ENCODE measurements around the gene TMEM108. TPM values are rescaled to one million over a fixed set of nuclear protein-coding genes. Genes with fewer than 3 reads are reported as not detected.
A peak's percentile ranks its signal among the peaks of the same experiment; 100 is the strongest.

Gene TMEM108
- total RNA-seq, 1 donor from 2014 or later = 0.07 TPM

- Mint-ChIP-seq H3K27ac (no peak overlapping the region), H3K4me3 (ENCODE audit: low read depth) (peak overlapping the region; percentile 41), H3K27me3 (ENCODE audit: low read depth) (peaks cover 47% of the 10 kb centered on the region), H3K36me3 (ENCODE audit: low read depth) (no peaks in the 10 kb centered on the region), H3K9me3 (no peaks in the 10 kb centered on the region), H3K4me1 (ENCODE audit: low read depth) (peaks cover 2% of the 10 kb centered on the region)
- intact Hi-C loops (cut with micrococcal nuclease) = no loop called here
- DNase-seq (ENCODE audit: low spot score) = no peak
Measured at GRCh38 chr3:133037436-133037835, 755 bp upstream of the TMEM108 start.

- intact Hi-C loops (cut with micrococcal nuclease) = no loop called here
- H3K27ac Mint-ChIP-seq = no peak overlapping the region
- peak overlapping the region; percentile 45 for H3K4me3 Mint-ChIP-seq (ENCODE audit: low read depth)
- no peak for DNase-seq (ENCODE audit: low spot score)
- H3K36me3 Mint-ChIP-seq (ENCODE audit: low read depth) = no peaks in the 10 kb centered on the region
- peaks cover 2% of the 10 kb centered on the region for H3K4me1 Mint-ChIP-seq (ENCODE audit: low read depth)
- no peaks in the 10 kb centered on the region for H3K9me3 Mint-ChIP-seq
- H3K27me3 Mint-ChIP-seq (ENCODE audit: low read depth) = peaks cover 47% of the 10 kb centered on the region
Measured at GRCh38 chr3:133038731-133039375, 662 bp downstream of the TMEM108 start.

- Mint-ChIP-seq H3K36me3 (ENCODE audit: low read depth) (no peaks in the 10 kb centered on the region), H3K4me3 (ENCODE audit: low read depth) (no peak overlapping the region), H3K9me3 (no peaks in the 10 kb centered on the region), H3K4me1 (ENCODE audit: low read depth) (peaks cover 2% of the 10 kb centered on the region), H3K27ac (no peak overlapping the region), H3K27me3 (ENCODE audit: low read depth) (peaks cover 37% of the 10 kb centered on the region)
- intact Hi-C loops (cut with micrococcal nuclease) = loop anchor here (1.0 to 10.0 kb wide), 3 partner anchors 316 to 382 kb away; partner anchors contain the start of gene NPHP3
- DNase-seq (ENCODE audit: low spot score) = no peak
Measured at GRCh38 chr3:133040696-133041523, 2.7 kb downstream of the TMEM108 start.

- H3K27me3 Mint-ChIP-seq (ENCODE audit: low read depth) = peaks cover 31% of the 10 kb centered on the region
Measured at GRCh38 chr3:133041524-133041829, 3.3 kb downstream of the TMEM108 start.

GRCh38 chr3:133042778-133043177, 4.6 kb downstream of the TMEM108 start:
- H3K27ac Mint-ChIP-seq = no peak overlapping the region
- H3K4me1 Mint-ChIP-seq (ENCODE audit: low read depth) = no peaks in the 10 kb centered on the region
- no peak overlapping the region for H3K4me3 Mint-ChIP-seq (ENCODE audit: low read depth)
- no peaks in the 10 kb centered on the region for H3K36me3 Mint-ChIP-seq (ENCODE audit: low read depth)
- no peaks in the 10 kb centered on the region for H3K9me3 Mint-ChIP-seq
- peaks cover 20% of the 10 kb centered on the region for H3K27me3 Mint-ChIP-seq (ENCODE audit: low read depth)
- intact Hi-C loops (cut with micrococcal nuclease) = loop anchor here (10.0 kb wide), 1 partner anchor 318 kb away; the partner anchor contains the start of gene NPHP3
- DNase-seq (ENCODE audit: low spot score) = no peak

More at GRCh38 chr3:133041524-133041829, 3.3 kb downstream of the TMEM108 start:
- H3K4me3 Mint-ChIP-seq (ENCODE audit: low read depth) = no peak overlapping the region
- H3K4me1 Mint-ChIP-seq (ENCODE audit: low read depth) = peaks cover 2% of the 10 kb centered on the region
- no peak overlapping the region for H3K27ac Mint-ChIP-seq
- H3K9me3 Mint-ChIP-seq = no peaks in the 10 kb centered on the region
- intact Hi-C loops (cut with micrococcal nuclease) = loop anchor here (1.0 to 10.0 kb wide), 3 partner anchors 317 to 382 kb away; partner anchors contain the start of gene NPHP3
- H3K36me3 Mint-ChIP-seq (ENCODE audit: low read depth) = no peaks in the 10 kb centered on the region
- no peak for DNase-seq (ENCODE audit: low spot score)

- Mint-ChIP-seq H3K4me3 (ENCODE audit: low read depth) (no peak overlapping the region), H3K36me3 (ENCODE audit: low read depth) (no peaks in the 10 kb centered on the region), H3K9me3 (no peaks in the 10 kb centered on the region), H3K27me3 (ENCODE audit: low read depth) (peaks cover 11% of the 10 kb centered on the region), H3K4me1 (ENCODE audit: low read depth) (no peaks in the 10 kb centered on the region), H3K27ac (no peak overlapping the region)
- intact Hi-C loops (cut with micrococcal nuclease) = loop anchor here (10.0 kb wide), 1 partner anchor 323 kb away; the partner anchor contains the start of gene NPHP3
- DNase-seq (ENCODE audit: low spot score) = no peak
Measured at GRCh38 chr3:133047980-133048379, 9.8 kb downstream of the TMEM108 start.

- DNase-seq (ENCODE audit: low spot score) = no peak
- Mint-ChIP-seq H3K4me1 (ENCODE audit: low read depth) (no peaks in the 10 kb centered on the region), H3K4me3 (ENCODE audit: low read depth) (no peak overlapping the region), H3K9me3 (no peaks in the 10 kb centered on the region), H3K27ac (no peak overlapping the region), H3K36me3 (ENCODE audit: low read depth) (no peaks in the 10 kb centered on the region), H3K27me3 (ENCODE audit: low read depth) (peaks cover 17% of the 10 kb centered on the region)
- intact Hi-C loops (cut with micrococcal nuclease) = loop anchor here (10.0 kb wide), 1 partner anchor 325 kb away; the partner anchor contains the start of gene NPHP3
Measured at GRCh38 chr3:133049491-133049890, 11.3 kb downstream of the TMEM108 start.

- no peak overlapping the region for H3K4me3 Mint-ChIP-seq (ENCODE audit: low read depth)
- no peaks in the 10 kb centered on the region for H3K36me3 Mint-ChIP-seq (ENCODE audit: low read depth)
- H3K4me1 Mint-ChIP-seq (ENCODE audit: low read depth) = no peaks in the 10 kb centered on the region
- no peaks in the 10 kb centered on the region for H3K9me3 Mint-ChIP-seq
- no peak for DNase-seq (ENCODE audit: low spot score)
- intact Hi-C loops (cut with micrococcal nuclease) = no loop called here
- peaks cover 17% of the 10 kb centered on the region for H3K27me3 Mint-ChIP-seq (ENCODE audit: low read depth)
- no peak overlapping the region for H3K27ac Mint-ChIP-seq
Measured at GRCh38 chr3:133050891-133051290, 12.7 kb downstream of the TMEM108 start.

GRCh38 chr3:133053532-133053931, 15.3 kb downstream of the TMEM108 start:
- Mint-ChIP-seq H3K27me3 (ENCODE audit: low read depth) (peaks cover 16% of the 10 kb centered on the region), H3K36me3 (ENCODE audit: low read depth) (no peaks in the 10 kb centered on the region), H3K4me1 (ENCODE audit: low read depth) (no peaks in the 10 kb centered on the region), H3K27ac (no peak overlapping the region), H3K9me3 (no peaks in the 10 kb centered on the region), H3K4me3 (ENCODE audit: low read depth) (no peak overlapping the region)
- DNase-seq (ENCODE audit: low spot score) = no peak
- intact Hi-C loops (cut with micrococcal nuclease) = no loop called here

- Mint-ChIP-seq H3K9me3 (no peaks in the 10 kb centered on the region), H3K4me3 (ENCODE audit: low read depth) (no peak overlapping the region)
- intact Hi-C loops (cut with micrococcal nuclease) = no loop called here
Measured at GRCh38 chr3:133054586-133054985, 16.4 kb downstream of the TMEM108 start.

GRCh38 chr3:133055339-133055738, 17.1 kb downstream of the TMEM108 start:
- intact Hi-C loops (cut with micrococcal nuclease) = no loop called here
- H3K4me3 Mint-ChIP-seq (ENCODE audit: low read depth) = no peak overlapping the region
- peaks cover 15% of the 10 kb centered on the region for H3K27me3 Mint-ChIP-seq (ENCODE audit: low read depth)
- no peak for DNase-seq (ENCODE audit: low spot score)
- no peaks in the 10 kb centered on the region for H3K9me3 Mint-ChIP-seq
- H3K4me1 Mint-ChIP-seq (ENCODE audit: low read depth) = no peaks in the 10 kb centered on the region
- H3K36me3 Mint-ChIP-seq (ENCODE audit: low read depth) = no peaks in the 10 kb centered on the region
- H3K27ac Mint-ChIP-seq = no peak overlapping the region

More at GRCh38 chr3:133054586-133054985, 16.4 kb downstream of the TMEM108 start:
- Mint-ChIP-seq H3K4me1 (ENCODE audit: low read depth) (no peaks in the 10 kb centered on the region), H3K27ac (no peak overlapping the region), H3K36me3 (ENCODE audit: low read depth) (no peaks in the 10 kb centered on the region), H3K27me3 (ENCODE audit: low read depth) (peaks cover 15% of the 10 kb centered on the region)
- DNase-seq (ENCODE audit: low spot score) = no peak

- H3K36me3 Mint-ChIP-seq (ENCODE audit: low read depth) = no peaks in the 10 kb centered on the region
- H3K4me1 Mint-ChIP-seq (ENCODE audit: low read depth) = no peaks in the 10 kb centered on the region
- DNase-seq (ENCODE audit: low spot score) = no peak
- intact Hi-C loops (cut with micrococcal nuclease) = no loop called here
- no peak overlapping the region for H3K4me3 Mint-ChIP-seq (ENCODE audit: low read depth)
- peaks cover 9% of the 10 kb centered on the region for H3K27me3 Mint-ChIP-seq (ENCODE audit: low read depth)
- H3K9me3 Mint-ChIP-seq = no peaks in the 10 kb centered on the region
- no peak overlapping the region for H3K27ac Mint-ChIP-seq
Measured at GRCh38 chr3:133058243-133058642, 20.1 kb downstream of the TMEM108 start.

- DNase-seq (ENCODE audit: low spot score) = no peak
- Mint-ChIP-seq H3K9me3 (no peaks in the 10 kb centered on the region), H3K4me3 (ENCODE audit: low read depth) (no peak overlapping the region), H3K27ac (no peak overlapping the region), H3K27me3 (ENCODE audit: low read depth) (peaks cover 5% of the 10 kb centered on the region), H3K36me3 (ENCODE audit: low read depth) (no peaks in the 10 kb centered on the region), H3K4me1 (ENCODE audit: low read depth) (no peaks in the 10 kb centered on the region)
- intact Hi-C loops (cut with micrococcal nuclease) = no loop called here
Measured at GRCh38 chr3:133058831-133059230, 20.6 kb downstream of the TMEM108 start.
